ENCODE measurements around the gene UBE2G1. TPM values are rescaled to one million over a fixed set of nuclear protein-coding genes. Genes with fewer than 3 reads are reported as not detected.

The UBE2G1 gene
- total and polyA plus RNA-seq, 2 of the 8 experiments (the other 6 are each of a cell fraction or from before 2014, with no cell fraction given), result 73.9 to 170 TPM

GRCh38 chr17:4407216-4407615 is 40.7 kb upstream of the UBE2G1 start:
- no peak overlapping the region for H3K56ac ChIP-seq (replicated peaks; ENCODE audit: insufficient read length, low read depth, low read length)
- no peak overlapping the region for H3K4me3 ChIP-seq (ENCODE audit: extremely low read depth in 1 of 4, insufficient read depth in 2 of 4, low read depth in 3 of 4, low read length in 4 of 4)
- CTCF ChIA-PET (ENCODE audit: partially characterized antibody), result interaction anchor here (0.7 to 4.4 kb wide), 7 partner anchors 10 to 234 kb away, joined by 3 to 23 read pairs (median 3); no protein-coding TSS in a partner anchor
- FAIRE-seq (no peak), DNase-seq (ENCODE audit: low read depth in 1 of 2, low spot score in 2 of 2) (no peak)
- no peak overlapping the region for H3K14ac ChIP-seq (ENCODE audit: insufficient read length)
- H3K4me2 ChIP-seq (ENCODE audit: insufficient read depth in 1 of 2, low read depth in 2 of 2, low read length in 2 of 2), result no peak overlapping the region
- H3K36me3 ChIP-seq (ENCODE audit: control insufficient read depth in 2 of 4, insufficient read depth in 4 of 4, low read length in 3 of 4), result no peaks in the 10 kb centered on the region
- no peak overlapping the region for H3K4ac ChIP-seq (replicated peaks; ENCODE audit: insufficient read length, low read depth, low read length)
- H2BK12ac ChIP-seq (ENCODE audit: low read depth, low read length), result no peak overlapping the region
- H3K9ac ChIP-seq (replicated peaks in 1 of 4; ENCODE audit: extremely low read depth in 1 of 4, low read depth in 3 of 4, low read length in 3 of 4), result no peak overlapping the region
- TF ChIP-seq JUND (IDR thresholded peaks at IDR 0.05; ENCODE audit: low read length) (no peak), E2F6 (IDR thresholded peaks at IDR 0.05) (no peak), SIX5 (IDR thresholded peaks at IDR 0.05; ENCODE audit: low read depth, low read length) (no peak), HDAC2 (IDR thresholded peaks at IDR 0.05; ENCODE audit: borderline replicate concordance in 1 of 2, low read depth in 2 of 2, low read length in 2 of 2) (no peak), PHF8 (conservative IDR thresholded peaks at IDR 0.05; ENCODE audit: low read depth, low read length) (no peak), CTBP2 (IDR thresholded peaks at IDR 0.05; ENCODE audit: borderline replicate concordance, insufficient read depth, insufficient read length, low read length) (no peak), NANOG (IDR thresholded peaks at IDR 0.05; ENCODE audit: insufficient read depth, low read depth, low read length, poor library complexity, severe bottlenecking) (no peak), TAF1 (IDR thresholded peaks at IDR 0.05; ENCODE audit: low read depth, low read length) (no peak), CREB1 (IDR thresholded peaks at IDR 0.05) (no peak), TCF12 (IDR thresholded peaks at IDR 0.05; ENCODE audit: low read depth, low read length) (no peak)
- no peaks in the 10 kb centered on the region for H3K79me2 ChIP-seq (ENCODE audit: control insufficient read depth in 1 of 2, insufficient read depth in 2 of 2, low read length in 2 of 2)
- no peak overlapping the region for H3K27ac ChIP-seq (ENCODE audit: low read depth, low read length)
- no peaks in the 10 kb centered on the region for H3K23me2 ChIP-seq (ENCODE audit: low read depth, low read length)
- no peaks in the 10 kb centered on the region for H3K27me3 ChIP-seq (replicated peaks in 1 of 4; ENCODE audit: control insufficient read depth in 3 of 4, extremely low read depth in 1 of 4, insufficient read depth in 3 of 4, low read length in 3 of 4)
- POLR2A ChIA-PET (ENCODE audit: partially characterized antibody), result interaction anchor here (3.6 kb wide), 1 partner anchor 10 kb away, joined by 26 read pairs; no protein-coding TSS in a partner anchor
- no peak overlapping the region for H4K91ac ChIP-seq (replicated peaks; ENCODE audit: insufficient read length, low read length)
- H3K79me1 ChIP-seq (ENCODE audit: low read depth, low read length), result no peaks in the 10 kb centered on the region
- H3K9me3 ChIP-seq (ENCODE audit: insufficient read depth in 2 of 2, low read depth in 1 of 2, low read length in 1 of 2), result no peaks in the 10 kb centered on the region
- H2BK120ac ChIP-seq (replicated peaks; ENCODE audit: low read depth, low read length), result no peak overlapping the region
- no peak overlapping the region for H3K18ac ChIP-seq (ENCODE audit: extremely low read depth, low read length)
- H2AFZ ChIP-seq (ENCODE audit: low read length), result no peak overlapping the region
- no peak overlapping the region for H3K23ac ChIP-seq (ENCODE audit: insufficient read length)
- no peaks in the 10 kb centered on the region for H4K20me1 ChIP-seq (replicated peaks in 1 of 2; ENCODE audit: control insufficient read depth in 1 of 2, insufficient read depth in 2 of 2, low read length in 2 of 2)
- H2AK5ac ChIP-seq (ENCODE audit: low read depth, low read length), result no peak overlapping the region
- H2BK5ac ChIP-seq (ENCODE audit: low read depth, low read length), result no peak overlapping the region
- H3K4me1 ChIP-seq (replicated peaks in 1 of 4; ENCODE audit: control insufficient read depth in 3 of 4, insufficient read depth in 4 of 4, low read length in 3 of 4), result peaks cover 0 to 3% (median 1%) of the 10 kb centered on the region in 4 experiments; a peak in 1 of 7 replicates
- H4K8ac ChIP-seq (ENCODE audit: extremely low read depth, insufficient read depth, low read length), result no peak overlapping the region; the same call in 1 of the 2 replicates
- no peak overlapping the region for H2BK15ac ChIP-seq (ENCODE audit: low read length)
- WGBS, 2 experiments (ENCODE audit: extremely low coverage in 1 of 2, insufficient coverage in 1 of 2, insufficient read length in 1 of 2, insufficient replicate concordance in 2 of 2, low coverage in 1 of 2, low lambda C conversion rate in 2 of 2, missing lambda C conversion rate in 1 of 2), result 96% methylated on average over 7 of the region's 7 CpGs; no CpG with 5 or more reads in 1 of the 2 experiments
- H4K5ac ChIP-seq (ENCODE audit: insufficient read length, low read depth, low read length), result no peak overlapping the region
- H2BK20ac ChIP-seq (ENCODE audit: low read length), result no peak overlapping the region

Measured in H1 (cell line).